Loucy (cell line): ENCODE data around the gene MED13L.

Experiments
- H2AFZ ChIP-seq: fragments of 200-600 bp; sonication (generic); 2 replicates; pipeline ENCODE4 v1.6.0; 2016; ENCODE audit warnings: antibody characterized with exemption, mild to moderate bottlenecking, low read length, moderate library complexity
- H3F3A ChIP-seq: fragments of 200-600 bp; 2 replicates; pipeline ENCODE4 v1.6.0; 2016; ENCODE audit warnings: antibody characterized with exemption, low read depth, mild to moderate bottlenecking
- H3K27me3 ChIP-seq: fragments of 200-600 bp; sonication (generic); 2 replicates; pipeline ENCODE4 v1.6.1; 2014; ENCODE audit warnings: low read length, mild to moderate bottlenecking; ENCODE audit not compliant: insufficient read depth, poor library complexity, severe bottlenecking
- H3K36me3 ChIP-seq: fragments of 200-600 bp; sonication (generic); 2 replicates; pipeline ENCODE4 v1.6.1; 2016; ENCODE audit warnings: low read length; ENCODE audit not compliant: insufficient read depth
- H3K4me1 ChIP-seq: fragments of 200-600 bp; sonication (generic); 2 replicates; pipeline ENCODE4 v1.5.1; 2014; ENCODE audit warnings: low read length, mild to moderate bottlenecking; ENCODE audit not compliant: insufficient read depth, poor library complexity, severe bottlenecking
- H3K4me2 ChIP-seq: fragments of 200-600 bp; sonication (generic); 2 replicates; pipeline ENCODE4 v1.6.0; 2014; ENCODE audit warnings: antibody characterized with exemption, low read length, low read depth, mild to moderate bottlenecking; ENCODE audit not compliant: poor library complexity, severe bottlenecking
- H3K4me3 ChIP-seq: fragments of 200-600 bp; sonication (generic); 2 replicates; pipeline ENCODE4 v1.5.1; 2014; ENCODE audit warnings: low read length, mild to moderate bottlenecking, mixed read lengths; ENCODE audit not compliant: poor library complexity, severe bottlenecking
- H3K79me2 ChIP-seq: fragments of 200-600 bp; sonication (generic); 2 replicates; pipeline ENCODE4 v1.6.1; 2014; ENCODE audit warnings: low read length; ENCODE audit not compliant: insufficient read depth
- H3K9ac ChIP-seq: fragments of 200-600 bp; sonication (generic); 2 replicates; pipeline ENCODE4 v1.6.0; 2014; ENCODE audit warnings: mild to moderate bottlenecking, low read depth, low read length, moderate library complexity; ENCODE audit not compliant: poor library complexity, severe bottlenecking
- H3K9me2 ChIP-seq: fragments of 200-600 bp; sonication (generic); replicated peaks from 2 replicates; pipeline ENCODE4 v1.6.1; 2016; ENCODE audit warnings: low read depth, low read length, mixed read lengths
- H3K9me3 ChIP-seq: fragments of 200-600 bp; sonication (generic); 2 replicates; pipeline ENCODE4 v1.6.1; 2014; ENCODE audit warnings: mild to moderate bottlenecking, antibody characterized with exemption, low read length, low read depth; ENCODE audit not compliant: insufficient read depth
- H4K20me1 ChIP-seq: fragments of 200-600 bp; sonication (generic); 2 replicates; pipeline ENCODE4 v1.6.0; 2014; ENCODE audit warnings: antibody characterized with exemption, low read length, mild to moderate bottlenecking; ENCODE audit not compliant: insufficient read depth, poor library complexity, severe bottlenecking
- EZH2phosphoT487 ChIP-seq: fragments of 200-600 bp; IDR thresholded peaks from 2 replicates; pipeline ENCODE4 v1.6.1; 2018; ENCODE audit warnings: antibody characterized with exemption, mild to moderate bottlenecking, moderate library complexity, borderline replicate concordance
- TF ChIP-seq, protein P1 (sequence below): fragments of 200-600 bp; sonication (generic); conservative IDR thresholded peaks from 2 replicates; pipeline ENCODE4 v1.5.1; 2014; ENCODE audit warnings: mild to moderate bottlenecking, antibody characterized with exemption, low read length

Gene MED13L

GRCh38 chr12:116137318-116137717, 140.2 kb downstream of the MED13L start:
- Histone ChIP-seq H3F3A (no peaks in the 10 kb centered on the region), H3K36me3 (no peaks in the 10 kb centered on the region), H3K79me2 (peaks cover 90% of the 10 kb centered on the region), H3K9ac (no peak overlapping the region), H3K4me1 (peaks cover 49% of the 10 kb centered on the region), H2AFZ (no peak overlapping the region), H3K4me2 (no peak overlapping the region), H3K27me3 (no peaks in the 10 kb centered on the region), H3K9me3 (no peaks in the 10 kb centered on the region), H4K20me1 (peaks cover 21% of the 10 kb centered on the region), H3K9me2 (no peaks in the 10 kb centered on the region), H3K4me3 (no peak overlapping the region)
- TF ChIP-seq, protein P1, sequence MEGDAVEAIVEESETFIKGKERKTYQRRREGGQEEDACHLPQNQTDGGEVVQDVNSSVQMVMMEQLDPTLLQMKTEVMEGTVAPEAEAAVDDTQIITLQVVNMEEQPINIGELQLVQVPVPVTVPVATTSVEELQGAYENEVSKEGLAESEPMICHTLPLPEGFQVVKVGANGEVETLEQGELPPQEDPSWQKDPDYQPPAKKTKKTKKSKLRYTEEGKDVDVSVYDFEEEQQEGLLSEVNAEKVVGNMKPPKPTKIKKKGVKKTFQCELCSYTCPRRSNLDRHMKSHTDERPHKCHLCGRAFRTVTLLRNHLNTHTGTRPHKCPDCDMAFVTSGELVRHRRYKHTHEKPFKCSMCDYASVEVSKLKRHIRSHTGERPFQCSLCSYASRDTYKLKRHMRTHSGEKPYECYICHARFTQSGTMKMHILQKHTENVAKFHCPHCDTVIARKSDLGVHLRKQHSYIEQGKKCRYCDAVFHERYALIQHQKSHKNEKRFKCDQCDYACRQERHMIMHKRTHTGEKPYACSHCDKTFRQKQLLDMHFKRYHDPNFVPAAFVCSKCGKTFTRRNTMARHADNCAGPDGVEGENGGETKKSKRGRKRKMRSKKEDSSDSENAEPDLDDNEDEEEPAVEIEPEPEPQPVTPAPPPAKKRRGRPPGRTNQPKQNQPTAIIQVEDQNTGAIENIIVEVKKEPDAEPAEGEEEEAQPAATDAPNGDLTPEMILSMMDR: no peak
- no peak for TF ChIP-seq EZH2phosphoT487

GRCh38 chr12:116136340-116136739, 141.2 kb downstream of the MED13L start:
- H3K36me3 ChIP-seq: no peaks in the 10 kb centered on the region
- peak overlapping the region; percentile 56 for H3K4me2 ChIP-seq
- no peaks in the 10 kb centered on the region for H3K9me2 ChIP-seq
- H3K27me3 ChIP-seq: no peaks in the 10 kb centered on the region
- H3K9me3 ChIP-seq: no peaks in the 10 kb centered on the region
- H4K20me1 ChIP-seq: peaks cover 14% of the 10 kb centered on the region
- peak overlapping the region; percentile 10 for H3K4me3 ChIP-seq
- H3K4me1 ChIP-seq: peaks cover 43% of the 10 kb centered on the region
- TF ChIP-seq EZH2phosphoT487: no peak
- TF ChIP-seq, protein P1: no peak
- peaks cover 90% of the 10 kb centered on the region for H3K79me2 ChIP-seq
- no peak overlapping the region for H3K9ac ChIP-seq
- H3F3A ChIP-seq: no peaks in the 10 kb centered on the region
- no peak overlapping the region for H2AFZ ChIP-seq

- no peak overlapping the region for H3K4me2 ChIP-seq
- H4K20me1 ChIP-seq: peaks cover 6% of the 10 kb centered on the region
- H3K4me1 ChIP-seq: peaks cover 45% of the 10 kb centered on the region
Observed at GRCh38 chr12:116135209-116135930, 142.1 kb downstream of the MED13L start.

More at GRCh38 chr12:116135209-116135930, 142.1 kb downstream of the MED13L start:
- Histone ChIP-seq H3K79me2 (peaks cover 92% of the 10 kb centered on the region), H3K9ac (no peak overlapping the region), H3K36me3 (no peaks in the 10 kb centered on the region), H2AFZ (no peak overlapping the region), H3K9me3 (no peaks in the 10 kb centered on the region), H3K27me3 (no peaks in the 10 kb centered on the region), H3F3A (no peaks in the 10 kb centered on the region), H3K4me3 (no peak overlapping the region), H3K9me2 (no peaks in the 10 kb centered on the region)
- TF ChIP-seq, protein P1: no peak
- TF ChIP-seq EZH2phosphoT487: no peak
